Measurements from ENCODE around the gene SELENON.

DNA sequence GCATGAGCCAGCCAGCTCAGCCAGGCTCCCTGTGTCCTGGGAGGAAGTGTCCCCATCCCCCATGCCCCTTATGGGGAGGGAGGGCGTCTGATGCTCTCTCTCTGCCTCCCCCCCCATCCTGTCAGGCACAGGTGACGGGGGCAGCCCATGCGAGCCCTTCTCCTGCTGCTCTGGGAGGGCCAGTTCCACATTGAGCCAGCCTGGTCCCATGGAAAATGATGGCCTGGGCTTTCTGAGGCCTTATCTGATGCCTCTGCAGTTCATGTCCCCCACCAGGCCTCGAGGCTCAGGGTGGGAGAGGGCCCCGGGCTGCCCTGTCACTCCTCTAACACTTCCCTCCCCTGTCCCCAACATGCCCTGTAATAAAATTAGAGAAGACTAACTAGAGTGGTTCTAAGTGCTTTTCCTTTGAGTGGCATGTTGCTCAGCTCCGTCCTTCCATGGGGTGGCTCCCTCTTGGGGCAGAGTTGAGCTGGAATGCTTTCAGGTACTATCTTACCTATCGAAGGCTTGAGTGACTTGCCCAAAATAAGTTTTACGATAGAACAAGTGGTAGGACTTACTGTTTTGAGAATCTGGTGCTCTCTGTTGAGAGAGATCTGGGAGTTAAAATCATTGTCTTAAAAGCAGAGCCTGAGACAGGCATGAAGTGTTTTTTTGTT lies 18.0 kb downstream of the SELENON start:
- TF ChIP-seq CTCF (conservative IDR thresholded peaks at IDR 0.05; ENCODE audit: low read depth, low read length) (no peak), SMC3 (IDR thresholded peaks at IDR 0.05; ENCODE audit: low read depth, low read length) (no peak), BHLHE40 (IDR thresholded peaks at IDR 0.05; ENCODE audit: low read depth, low read length) (no peak), RAD21 (IDR thresholded peaks at IDR 0.05; ENCODE audit: low read length) (no peak), RFX5 (IDR thresholded peaks at IDR 0.05; ENCODE audit: low read depth, low read length) (no peak), MXI1 (IDR thresholded peaks at IDR 0.05; ENCODE audit: borderline replicate concordance, low read depth, low read length) (no peak), POLR2A (IDR thresholded peaks at IDR 0.05; ENCODE audit: low read depth, low read length) (no peak), ELK1 (IDR thresholded peaks at IDR 0.05; ENCODE audit: borderline replicate concordance, low read depth, low read length) (no peak), CEBPB (IDR thresholded peaks at IDR 0.05; ENCODE audit: low read depth, low read length) (no peak)
